GM19043 (cell line): Measurements from ENCODE around the gene VPREB3.
"Not testable (repeated sequence)": the region's sequence is repeated elsewhere in the genome, so short reads cannot be mapped to it uniquely, and the experiment has no call there.

Experiments
- ATAC-seq: cut with Tn5 transposase; IDR thresholded peaks from one replicate; pipeline ENCODE4 v1.9.1; 2021; ENCODE audit warnings: low read depth; ENCODE audit not compliant: unreplicated experiment

Gene VPREB3

GRCh38 chr22:23745791-23746190, 8.4 kb downstream of the VPREB3 start:
- no peak for ATAC-seq

DNA sequence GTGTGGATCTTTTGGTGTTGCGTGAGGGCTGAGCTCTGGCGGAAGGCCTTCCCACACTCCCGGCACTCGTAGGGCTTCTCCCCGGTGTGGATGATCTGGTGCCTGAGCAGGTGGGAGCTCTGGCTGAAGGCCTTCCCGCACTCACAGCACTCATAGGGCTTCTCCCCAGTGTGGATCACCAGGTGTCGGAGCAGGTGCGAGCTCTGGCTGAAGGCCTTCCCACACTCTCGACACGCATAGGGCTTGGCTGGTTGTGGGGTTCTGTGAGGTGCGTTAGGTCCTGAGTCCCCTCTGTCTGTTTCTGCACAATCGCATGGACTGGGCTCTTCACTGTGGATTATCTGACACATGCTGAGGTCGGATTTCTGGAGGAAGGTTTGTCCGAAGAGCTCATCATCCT, 9.7 kb downstream of the VPREB3 start:
- ATAC-seq = no peak

DNA sequence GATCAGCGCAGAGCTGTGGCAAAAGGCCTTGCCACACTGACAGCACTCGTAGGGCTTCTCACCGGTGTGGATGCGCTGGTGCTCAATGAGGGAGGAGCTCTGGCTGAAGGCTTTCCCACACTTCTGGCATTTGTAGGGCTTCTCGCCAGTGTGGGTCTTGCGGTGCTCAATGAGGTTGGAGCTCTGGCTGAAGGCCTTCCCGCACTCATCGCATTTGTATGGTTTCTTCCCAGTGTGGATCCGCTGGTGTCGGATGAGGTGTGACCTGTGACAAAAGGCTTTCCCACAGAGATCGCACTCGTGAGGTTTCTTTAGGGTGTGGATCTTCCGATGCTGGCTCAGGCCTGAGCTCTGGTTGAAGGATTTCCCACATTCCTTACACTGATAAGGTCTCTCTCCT, 10.2 kb downstream of the VPREB3 start:
- ATAC-seq = no peak

GRCh38 chr22:23743303-23743705, 10.9 kb downstream of the VPREB3 start:
- no peak for ATAC-seq

GRCh38 chr22:23742505-23743264, 11.5 kb downstream of the VPREB3 start:
- no peak for ATAC-seq

DNA sequence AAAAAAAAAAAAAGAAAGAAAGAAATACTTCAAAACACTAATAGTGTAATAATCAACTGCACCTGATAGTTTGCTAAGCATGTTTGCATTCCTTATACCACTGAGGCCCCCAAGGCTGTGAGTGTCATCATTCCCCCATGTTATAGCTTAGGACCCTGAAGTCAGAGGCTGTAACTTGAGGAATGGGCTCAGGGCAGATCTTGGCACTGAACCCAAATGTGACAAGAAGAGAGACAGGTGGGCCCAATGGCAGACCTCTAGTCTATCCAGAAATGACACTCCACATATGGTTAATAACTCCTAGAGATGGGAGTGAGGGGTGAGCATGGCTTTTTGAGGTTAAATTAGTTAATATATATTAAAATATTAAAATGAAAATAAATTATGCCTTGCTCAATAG, 16.5 kb downstream of the VPREB3 start:
- no peak for ATAC-seq

DNA sequence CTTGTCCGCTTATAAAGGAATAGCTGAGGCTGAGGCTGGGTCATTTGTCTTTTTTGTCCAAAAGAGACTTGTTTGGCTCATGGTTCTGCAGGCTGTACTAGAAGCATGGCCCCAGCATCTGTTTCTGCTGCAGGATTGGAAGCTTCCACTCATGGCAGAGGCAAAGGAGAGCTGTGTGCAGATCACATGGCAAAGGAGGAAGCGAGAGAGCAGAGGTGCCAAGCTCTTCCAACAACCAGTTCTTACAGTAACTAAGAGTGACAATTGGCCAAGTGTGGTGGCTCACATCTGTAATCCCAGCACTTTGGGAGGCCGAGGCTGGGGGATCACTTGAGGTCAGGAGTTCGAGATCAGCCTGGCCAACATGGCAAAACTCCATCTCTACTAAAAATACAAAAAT, 26.1 kb downstream of the VPREB3 start:
- ATAC-seq = not testable (repeated sequence)

- no peak for ATAC-seq
Measured at GRCh38 chr22:23722724-23723123, 31.5 kb downstream of the VPREB3 start.

- ATAC-seq = no peak
Measured at GRCh38 chr22:23722160-23722559, 32.1 kb downstream of the VPREB3 start.

DNA sequence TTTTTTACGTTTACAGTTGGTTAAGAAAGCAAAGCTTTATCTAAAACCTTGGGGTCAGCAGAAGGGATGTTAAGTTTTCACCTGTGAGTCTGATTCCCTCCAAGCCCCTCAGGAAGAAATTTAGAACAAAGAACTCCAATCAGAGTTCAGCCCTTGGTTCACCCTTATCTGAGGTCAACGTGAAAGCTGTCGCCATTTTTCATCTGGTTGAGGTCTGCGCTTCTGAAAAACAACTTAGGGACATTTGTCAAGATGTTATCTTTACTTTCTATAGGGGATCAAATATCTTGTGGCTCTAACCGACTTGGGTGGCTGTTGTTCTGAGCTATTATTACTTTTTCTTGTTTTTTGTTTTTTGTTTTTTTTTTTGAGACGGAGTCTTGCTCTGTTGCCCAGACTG, 33.4 kb downstream of the VPREB3 start:
- ATAC-seq = no peak

DNA sequence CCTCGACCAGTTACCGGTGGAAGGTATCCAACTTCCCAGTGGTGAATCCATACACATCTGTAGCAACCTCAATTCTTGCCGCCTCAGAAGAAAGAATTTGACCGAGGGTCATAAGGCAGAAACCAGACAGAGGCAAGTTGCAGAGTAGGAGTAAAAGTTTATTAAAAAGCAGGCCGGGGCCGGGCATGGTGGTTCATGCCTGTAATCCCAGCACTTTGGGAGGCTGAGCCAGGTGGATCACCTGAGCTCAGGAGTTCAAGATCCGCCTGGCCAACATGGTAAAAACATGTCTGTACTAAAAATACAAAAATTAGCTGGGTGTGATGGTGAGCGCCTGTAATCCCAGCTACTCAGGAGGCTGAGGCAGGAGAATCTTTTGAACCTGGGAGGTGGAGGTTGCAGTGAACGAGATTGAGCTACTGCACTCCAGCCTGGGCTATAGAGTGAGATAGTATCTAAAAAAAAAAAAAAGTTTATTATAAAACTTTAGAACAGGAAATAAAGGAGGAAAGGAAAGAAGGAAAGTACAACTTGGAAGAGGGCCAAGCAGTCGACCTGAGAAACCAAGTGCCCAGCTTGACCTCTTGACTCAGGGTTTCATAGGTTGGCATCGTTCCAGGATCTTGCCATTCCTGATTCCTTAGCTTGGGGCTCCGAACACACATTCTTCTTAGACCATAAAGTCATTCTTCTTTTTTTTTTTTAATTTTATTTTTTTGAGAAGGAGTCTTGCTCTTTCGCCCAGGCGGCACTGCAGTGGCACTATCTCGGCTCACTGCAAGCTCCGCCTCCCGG, 35.7 kb downstream of the VPREB3 start:
- no peak for ATAC-seq

GRCh38 chr22:23716811-23717801, 37.1 kb downstream of the VPREB3 start:
- no peak for ATAC-seq

DNA sequence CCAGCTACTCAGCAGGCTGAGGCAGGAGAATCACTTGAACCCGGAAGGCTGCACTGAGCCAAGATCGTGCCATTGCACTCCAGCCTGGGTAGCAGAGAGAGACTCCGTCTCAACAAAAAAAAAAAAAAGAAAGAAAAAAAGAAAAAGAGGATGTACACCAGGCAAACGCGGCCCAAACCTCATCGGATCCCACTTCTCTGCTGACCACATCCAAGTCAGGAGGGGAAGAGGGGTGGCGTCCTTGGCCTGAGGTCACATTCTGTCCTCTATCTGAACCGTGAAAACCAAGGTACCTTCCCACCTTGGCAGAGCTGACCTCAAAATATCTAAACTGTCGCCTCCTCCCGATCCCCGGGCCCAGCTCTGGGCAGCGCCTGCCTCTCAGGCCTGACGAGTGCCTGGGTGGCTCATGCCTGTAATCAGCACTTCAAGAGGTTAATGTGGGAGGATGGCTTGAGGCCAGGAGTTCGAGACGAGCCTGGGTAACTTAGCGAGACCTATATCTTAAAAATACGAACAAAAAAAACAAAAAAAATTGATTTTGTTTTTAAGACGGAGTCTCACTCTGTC, 38.3 kb downstream of the VPREB3 start:
- ATAC-seq = no peak

GRCh38 chr22:23714596-23715578, 39.3 kb downstream of the VPREB3 start:
- no peak for ATAC-seq

DNA sequence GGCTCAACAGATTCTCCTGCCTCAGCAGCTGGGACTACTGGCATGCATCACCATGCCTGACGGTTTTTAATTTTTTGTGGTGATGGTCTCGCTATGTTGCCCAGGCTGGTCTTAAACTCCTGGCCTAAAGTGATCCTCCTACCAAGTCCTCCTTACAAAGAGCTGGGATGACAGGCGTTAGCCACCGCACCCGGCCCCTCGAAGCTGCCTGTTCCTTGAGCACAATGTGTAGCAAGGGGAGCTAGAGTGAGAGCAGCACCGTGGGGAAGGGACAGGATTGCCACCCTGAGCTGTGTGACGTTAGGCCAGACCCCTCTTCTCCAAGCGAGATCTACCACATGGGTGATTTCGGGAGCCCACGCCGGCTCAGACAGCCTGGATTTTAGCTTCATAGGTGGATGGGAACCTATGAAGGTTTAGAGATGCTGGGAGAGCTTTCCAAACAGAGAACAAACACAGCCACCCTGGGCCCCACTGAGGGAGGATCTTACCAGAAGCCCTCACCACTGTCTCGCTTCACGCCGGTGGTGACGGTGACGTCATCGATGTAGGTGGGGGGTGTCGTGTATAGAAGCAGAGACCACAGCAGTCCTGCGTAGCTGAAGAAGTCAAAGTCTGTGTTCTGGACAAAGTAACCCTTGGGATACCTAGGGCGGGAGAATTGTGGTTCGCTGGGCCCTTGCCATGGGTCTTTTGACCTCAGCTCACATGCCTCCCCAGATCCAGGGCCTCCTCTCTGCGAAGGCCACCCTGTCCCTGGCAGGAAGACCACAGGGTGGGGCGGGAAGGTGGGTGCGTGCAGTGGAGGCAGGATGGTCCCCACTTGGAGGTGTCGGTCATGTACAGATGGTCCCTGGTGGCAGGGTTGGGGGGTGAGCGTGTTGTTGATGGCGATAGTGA, 40.3 kb downstream of the VPREB3 start:
- ATAC-seq = no peak

DNA sequence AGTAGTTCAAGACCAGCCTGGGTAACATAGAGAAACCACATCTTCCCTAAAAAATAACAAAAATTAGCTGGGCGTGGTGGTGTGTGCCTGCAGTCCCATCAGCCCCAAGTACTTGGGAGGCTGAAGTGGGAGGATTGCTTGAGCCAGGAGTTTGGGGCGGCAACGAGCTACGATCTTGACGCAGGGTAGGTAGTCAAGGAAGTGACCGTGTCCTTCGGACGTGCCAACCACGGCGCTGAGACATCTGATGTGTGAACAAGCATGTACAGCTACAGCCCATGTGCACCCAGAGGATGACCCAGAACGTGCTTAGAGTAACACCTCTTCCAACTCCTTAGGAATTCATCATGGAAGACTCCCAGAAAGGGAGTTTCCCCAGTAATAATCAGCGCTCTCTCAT, 42.0 kb downstream of the VPREB3 start:
- ATAC-seq = no peak

- ATAC-seq = no peak
Measured at GRCh38 chr22:23709107-23709506, 45.1 kb downstream of the VPREB3 start.

- no peak for ATAC-seq
Measured at GRCh38 chr22:23708270-23708669, 46.0 kb downstream of the VPREB3 start.
